ENCODE results near the gene WDFY4.
"Not testable (repeated sequence)": the region's sequence is repeated elsewhere in the genome, so short reads cannot be mapped to it uniquely, and the experiment has no call there.

The WDFY4 gene

GRCh38 chr10:48684792-48685623, at the start of gene WDFY4:
WDFY4 (plus strand) TSS chr10:48684873; CDS start chr10:48709733, 24,860 bp downstream.
- DNase-seq (ENCODE audit: low read depth) = no peak

DNA sequence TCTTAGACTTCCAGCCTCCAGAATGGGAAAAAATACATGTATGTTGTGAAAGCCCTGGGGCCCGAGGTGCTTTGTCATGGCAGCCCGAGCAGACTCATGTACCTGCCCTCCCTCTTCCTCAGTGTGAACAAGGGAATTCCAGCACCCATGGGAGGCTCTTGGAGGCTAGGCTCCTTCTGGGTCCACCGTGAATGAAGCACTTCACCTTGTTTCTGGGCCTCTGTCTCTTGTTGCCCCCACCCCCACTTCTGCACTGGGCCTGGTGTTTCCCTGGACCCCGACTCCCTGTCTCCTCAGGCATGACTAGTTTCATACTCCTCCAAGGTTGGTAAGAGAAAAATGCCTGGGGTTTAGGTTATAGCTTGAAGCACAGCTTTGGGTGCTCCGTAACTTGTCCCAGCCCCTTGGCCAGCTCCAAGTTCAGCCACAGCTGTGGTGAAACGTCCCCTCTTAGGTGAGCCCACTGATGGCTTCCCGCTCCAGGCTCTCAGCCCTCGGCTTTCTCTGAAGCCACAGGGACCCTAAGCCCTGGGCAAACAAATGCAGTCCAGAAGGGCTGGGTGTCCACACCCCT, 49.6 kb upstream of the WDFY4 start:
- DNase-seq (ENCODE audit: low read depth) = no peak

DNA sequence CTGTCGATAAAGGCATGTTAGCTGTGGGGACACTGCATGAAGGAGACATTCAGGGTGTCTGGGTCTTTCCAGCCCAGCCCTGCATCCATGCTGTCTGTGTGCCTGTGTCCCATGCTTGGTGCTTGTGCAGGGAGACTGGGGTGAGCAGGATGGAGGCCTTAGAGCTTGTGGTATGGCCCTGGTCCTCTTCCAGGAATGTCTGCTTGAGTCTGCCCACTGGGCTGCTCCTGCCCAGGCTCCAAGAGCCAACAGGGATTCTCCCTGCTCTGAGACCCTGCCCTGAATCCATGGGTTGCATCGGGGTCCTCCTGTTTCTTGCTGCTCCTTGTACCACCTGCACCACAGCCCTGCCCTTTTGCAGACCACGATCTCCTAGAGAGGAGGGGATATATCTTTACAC, 48.4 kb upstream of the WDFY4 start:
- DNase-seq (ENCODE audit: low read depth) = no peak

DNA sequence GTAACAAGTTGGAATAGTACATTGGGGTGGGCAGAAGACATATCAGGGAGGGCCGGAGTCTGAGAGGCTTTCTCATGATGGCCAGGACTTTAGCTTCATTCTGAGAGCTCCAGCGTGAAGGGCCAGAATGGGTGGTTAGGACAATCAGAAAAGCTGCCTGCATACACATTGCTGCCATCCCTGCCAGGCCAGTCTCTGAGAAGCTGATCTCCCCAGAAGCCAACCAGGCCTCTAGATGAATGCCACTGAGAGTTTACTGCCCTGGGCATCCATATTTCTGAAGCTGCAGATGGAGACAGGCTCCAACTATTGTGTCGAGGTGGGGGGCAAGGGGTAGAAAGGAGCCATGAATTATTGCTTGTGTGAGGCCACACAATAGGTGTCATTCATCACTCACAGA, 47.8 kb upstream of the WDFY4 start:
- DNase-seq (ENCODE audit: low read depth) = no peak

DNA sequence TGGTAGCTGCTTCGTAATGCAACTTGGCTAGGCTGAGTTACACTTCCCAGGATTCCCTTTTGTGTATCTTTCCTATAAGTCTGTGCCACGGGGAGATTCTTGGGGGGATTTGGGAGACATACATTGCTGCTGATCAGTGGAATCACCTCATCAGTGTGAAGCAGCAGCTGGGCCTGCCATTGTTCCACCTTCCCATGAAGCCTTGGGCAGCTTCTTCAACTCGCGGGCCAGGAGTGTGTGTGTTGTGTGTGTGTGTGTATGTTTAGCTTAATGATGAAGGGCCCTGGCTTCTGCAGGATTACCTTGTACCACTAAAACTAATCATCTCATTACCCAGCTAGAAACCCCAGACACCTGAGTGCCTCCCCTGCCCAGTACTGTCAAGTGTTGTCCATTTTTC, 46.5 kb upstream of the WDFY4 start:
- no peak for DNase-seq (ENCODE audit: low read depth)

- no peak for DNase-seq (ENCODE audit: low read depth)
These were observed 45.7 kb upstream of the WDFY4 start for GRCh38 chr10:48638739-48639527.

DNA sequence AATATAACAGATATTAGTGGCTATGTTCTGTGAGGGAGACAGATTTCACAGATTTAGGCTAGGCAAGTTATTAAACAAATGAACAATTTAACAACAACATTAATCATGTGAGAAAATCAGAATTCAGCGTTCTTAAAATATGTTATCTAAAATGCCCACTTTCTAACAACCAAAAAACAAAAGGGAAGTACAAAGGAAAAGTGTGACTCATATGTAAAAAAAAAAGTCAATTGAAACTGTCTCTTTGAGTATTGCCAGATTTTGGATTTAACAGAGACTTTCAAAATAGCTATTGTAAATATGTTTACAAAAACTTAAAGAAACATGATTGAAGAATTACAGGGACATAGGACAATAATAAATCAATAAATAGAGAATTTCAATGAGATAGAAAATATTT, 45.0 kb upstream of the WDFY4 start:
- no peak for DNase-seq (ENCODE audit: low read depth)

GRCh38 chr10:48640326-48640725, 44.3 kb upstream of the WDFY4 start:
- no peak for DNase-seq (ENCODE audit: low read depth)

- DNase-seq (ENCODE audit: low read depth) = not testable (repeated sequence)
These were observed 43.5 kb upstream of the WDFY4 start for GRCh38 chr10:48641099-48641690.

DNA sequence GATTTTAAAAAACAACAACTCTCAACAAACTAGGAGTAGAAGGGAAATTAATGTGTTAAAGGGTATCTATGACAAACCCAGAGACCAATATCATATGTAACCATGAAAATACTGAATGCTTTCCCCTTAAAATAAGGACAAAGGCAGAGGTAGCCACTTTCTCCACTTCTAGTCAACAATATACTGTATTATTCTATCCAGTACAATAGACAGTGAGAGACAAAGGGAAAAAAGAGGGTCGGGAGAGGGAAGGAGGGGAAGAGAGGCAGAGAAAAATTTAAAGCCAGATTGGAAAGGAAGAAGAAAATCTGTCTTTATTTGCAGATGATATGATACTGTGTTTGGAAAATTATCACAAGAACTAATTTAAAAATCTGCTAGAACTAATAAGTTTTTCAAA, 39.1 kb upstream of the WDFY4 start:
- DNase-seq (ENCODE audit: low read depth) = no peak

GRCh38 chr10:48647073-48647472, 37.6 kb upstream of the WDFY4 start:
- not testable (repeated sequence) for DNase-seq (ENCODE audit: low read depth)

DNA sequence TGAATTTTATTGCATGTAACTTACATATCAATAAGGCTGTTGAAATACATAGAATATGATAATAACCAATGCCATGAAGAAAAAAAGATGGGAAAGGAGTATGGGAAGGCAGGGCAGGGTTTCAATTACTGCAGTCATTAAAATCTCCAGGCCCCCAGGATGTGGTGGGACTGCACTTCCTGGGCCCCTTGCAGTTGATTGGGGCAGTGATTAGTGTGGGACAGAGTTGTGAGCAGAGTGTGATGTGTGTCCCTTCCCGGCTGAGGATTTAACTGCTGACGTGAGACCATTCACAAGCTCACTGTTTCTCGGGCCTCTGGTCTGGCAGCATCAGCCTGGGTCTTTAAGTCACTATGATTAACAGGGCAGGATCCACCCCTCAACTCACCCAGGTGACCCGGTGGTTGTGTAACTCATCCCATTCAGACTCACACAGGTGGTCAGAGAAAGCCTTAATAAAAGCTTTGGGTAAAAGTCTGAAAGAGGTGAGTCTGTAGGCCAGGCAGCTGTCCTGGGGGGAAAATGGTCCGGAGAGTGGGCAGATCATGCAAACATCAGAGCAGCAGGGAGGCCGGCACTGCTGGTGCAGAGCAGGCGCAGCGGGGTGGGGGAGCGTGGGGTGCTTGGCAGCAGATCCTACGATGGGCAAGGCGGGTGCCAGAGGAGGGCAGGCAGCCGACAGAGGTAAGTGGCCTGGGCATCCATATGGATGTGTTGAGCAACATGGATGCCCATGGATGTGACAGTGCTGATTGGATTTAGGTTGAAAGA, 36.3 kb upstream of the WDFY4 start:
- DNase-seq (ENCODE audit: low read depth) = no peak

- DNase-seq (ENCODE audit: low read depth) = no peak
These were observed 35.2 kb upstream of the WDFY4 start for GRCh38 chr10:48649349-48649944.

DNA sequence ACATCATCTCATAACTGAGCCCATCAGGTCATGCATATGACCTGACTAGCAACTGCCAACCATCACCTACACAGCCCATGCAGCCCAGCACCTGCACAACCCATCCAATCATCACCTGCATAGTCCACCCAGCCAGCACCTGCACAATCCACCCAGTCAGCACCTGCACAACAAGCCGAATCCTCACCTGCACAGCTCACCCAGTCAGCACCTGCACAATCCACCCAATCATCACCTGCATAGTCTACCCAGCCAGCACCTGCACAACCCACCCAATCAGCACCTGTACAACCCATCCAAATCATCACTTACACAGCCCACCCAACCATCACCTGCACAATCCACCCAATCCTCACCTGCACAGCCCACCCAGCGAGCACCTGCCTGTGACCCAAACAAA, 33.4 kb upstream of the WDFY4 start:
- DNase-seq (ENCODE audit: low read depth) = no peak

- no peak for DNase-seq (ENCODE audit: low read depth)
These were observed 32.8 kb upstream of the WDFY4 start for GRCh38 chr10:48651839-48652238.

DNA sequence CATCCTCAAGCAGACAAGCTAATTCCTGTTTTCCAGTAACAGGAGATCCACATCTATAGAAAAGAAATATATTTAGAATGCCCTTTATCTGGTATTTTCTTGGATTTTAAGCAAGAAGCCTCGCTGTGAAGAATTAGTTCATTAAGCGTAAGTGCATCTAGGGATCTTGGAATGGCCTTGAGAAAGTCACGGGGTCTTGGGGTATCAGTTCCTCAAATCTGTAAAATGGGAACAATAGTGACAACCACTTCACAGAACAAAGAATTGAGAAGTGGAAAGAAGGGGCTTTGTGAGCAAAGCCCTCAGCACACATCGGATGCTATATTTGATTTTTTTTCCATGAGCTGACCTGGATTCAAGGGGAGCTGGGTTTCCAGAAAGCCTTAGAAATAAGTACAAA, 32.3 kb upstream of the WDFY4 start:
- DNase-seq (ENCODE audit: low read depth) = no peak

DNA sequence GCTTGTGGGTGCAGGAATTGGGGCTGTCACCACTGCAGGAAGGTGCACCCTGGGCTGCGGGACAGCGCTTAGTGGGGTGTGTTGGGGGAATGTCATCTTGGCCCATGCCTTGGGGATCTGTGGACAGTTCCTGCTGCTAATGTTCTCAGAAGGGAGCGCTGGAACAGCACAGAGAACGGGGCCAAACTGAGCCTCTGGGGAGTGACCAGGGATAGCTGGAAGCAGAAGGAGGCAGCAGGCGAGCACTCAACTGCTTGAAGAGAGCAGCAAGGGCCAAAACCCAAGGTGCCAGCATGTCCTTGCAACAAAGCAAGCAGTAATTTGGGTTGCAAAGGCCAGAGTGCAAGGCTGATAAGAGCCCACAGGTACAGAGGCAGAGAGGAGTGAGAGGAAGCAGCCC, 31.3 kb upstream of the WDFY4 start:
- DNase-seq (ENCODE audit: low read depth) = no peak

- no peak for DNase-seq (ENCODE audit: low read depth)
These were observed 30.6 kb upstream of the WDFY4 start for GRCh38 chr10:48653944-48654698.

DNA sequence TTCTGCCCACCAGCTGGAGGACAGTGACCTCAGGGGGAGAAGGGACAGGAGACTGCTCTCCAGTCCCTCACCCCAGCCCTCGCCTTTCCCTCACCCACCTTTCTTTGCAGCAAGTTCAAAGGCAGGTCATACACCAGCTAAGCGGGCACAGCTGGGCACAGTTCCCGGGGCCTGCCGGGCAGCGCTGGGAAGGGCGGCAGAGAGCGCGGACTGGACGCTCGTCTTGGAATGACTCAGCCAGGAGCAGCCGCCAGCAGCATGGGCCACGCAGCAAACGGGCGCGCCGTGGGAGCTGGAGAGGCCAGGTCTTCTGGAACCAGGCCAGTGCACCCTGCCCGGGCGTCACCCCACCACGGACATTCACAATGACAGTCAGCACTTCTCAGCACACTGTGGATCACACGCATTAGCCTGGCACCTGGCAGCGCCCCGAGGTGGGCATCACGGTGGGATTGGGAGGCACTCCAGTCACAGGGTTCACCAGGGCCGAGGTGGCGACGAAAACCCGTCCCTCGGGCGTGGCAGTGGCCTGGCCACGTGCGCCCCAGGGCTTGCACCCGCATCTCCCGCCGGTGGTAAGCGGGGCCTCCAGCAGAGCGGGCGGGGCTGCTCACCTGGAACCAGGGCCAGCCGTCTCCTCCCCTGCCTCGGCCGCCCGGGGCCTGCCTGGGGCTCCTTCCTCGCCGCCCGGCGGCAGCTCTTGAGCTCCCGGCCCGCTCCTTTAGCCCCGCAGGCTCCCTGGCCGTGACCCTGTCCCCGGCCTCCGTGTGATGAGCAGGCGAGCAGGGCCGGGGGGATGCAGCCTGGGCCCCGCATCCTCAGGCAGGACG, 29.0 kb upstream of the WDFY4 start:
- no peak for DNase-seq (ENCODE audit: low read depth)

Measured in T-helper 22 cell (primary cell).